Glomerular visceral epithelial cell (primary cell): ENCODE measurements around the gene ZGRF1.
"Not testable (repeated sequence)": the region's sequence is repeated elsewhere in the genome, so short reads cannot be mapped to it uniquely, and the experiment has no call there.

Experiments
- DNase-seq: peaks from one replicate; pipeline ENCODE4 v3.0.0-alpha.2; 2016; ENCODE audit errors: extremely low spot score

The ZGRF1 gene

GRCh38 chr4:112557676-112558411 lies 78.9 kb downstream of the ZGRF1 start:
- no peak for DNase-seq

- DNase-seq: not testable (repeated sequence)
Observed at GRCh38 chr4:112554271-112554670, 82.4 kb downstream of the ZGRF1 start.

GRCh38 chr4:112552668-112553067 lies 84.0 kb downstream of the ZGRF1 start:
- peak; percentile 73 for DNase-seq

GRCh38 chr4:112550728-112551127 lies 86.0 kb downstream of the ZGRF1 start:
- DNase-seq: peak; percentile 61

- no peak for DNase-seq
Observed at GRCh38 chr4:112546476-112546875, 90.2 kb downstream of the ZGRF1 start.

GRCh38 chr4:112545346-112545745 lies 91.4 kb downstream of the ZGRF1 start:
- no peak for DNase-seq

- no peak for DNase-seq
Observed at GRCh38 chr4:112540695-112541094, 96.0 kb downstream of the ZGRF1 start.

- DNase-seq: no peak
Observed at GRCh38 chr4:112536123-112536522, 100.6 kb downstream of the ZGRF1 start.

- DNase-seq: peak; percentile 52
Observed at GRCh38 chr4:112532267-112532666, 104.4 kb downstream of the ZGRF1 start.

- no peak for DNase-seq
Observed at GRCh38 chr4:112531146-112531545, 105.6 kb downstream of the ZGRF1 start.

GRCh38 chr4:112526061-112526460 lies 110.6 kb downstream of the ZGRF1 start:
- DNase-seq: no peak

GRCh38 chr4:112523764-112524505 lies 112.8 kb downstream of the ZGRF1 start:
- no peak for DNase-seq

- DNase-seq: no peak
Observed at GRCh38 chr4:112523008-112523721, 113.5 kb downstream of the ZGRF1 start.

GRCh38 chr4:112522431-112522830 lies 114.3 kb downstream of the ZGRF1 start:
- DNase-seq: not testable (repeated sequence)

GRCh38 chr4:112521123-112522023 lies 115.3 kb downstream of the ZGRF1 start:
- DNase-seq: no peak

- DNase-seq: no peak
Observed at GRCh38 chr4:112520598-112521122, 116.0 kb downstream of the ZGRF1 start.

GRCh38 chr4:112519689-112520597 lies 116.8 kb downstream of the ZGRF1 start:
- no peak for DNase-seq

GRCh38 chr4:112518675-112519074 lies 118.0 kb downstream of the ZGRF1 start:
- no peak for DNase-seq

GRCh38 chr4:112517911-112518310 lies 118.8 kb downstream of the ZGRF1 start:
- no peak for DNase-seq

- DNase-seq: no peak
Observed at GRCh38 chr4:112517067-112517634, 119.6 kb downstream of the ZGRF1 start.
